Right renal pelvis (tissue), 4 donors: Measurements from ENCODE around the gene TMEM60. TPM values are rescaled to one million over a fixed set of nuclear protein-coding genes. Genes with fewer than 3 reads are reported as not detected.

Experiments
- DNase-seq, 4 donors: peaks; one replicate each; pipeline ENCODE4 v3.0.0-alpha.2; 2013; ENCODE audit warnings: low read depth in 4 of 4, low spot score in 3 of 4, missing footprints in 1 of 4
- polyA plus RNA-seq, 4 donors: library from polyadenylated mRNA; unstranded; fragments of 120-200 nt; gene quantifications; one replicate each; pipeline ENCODE4 v1.2.1, GENCODE V29; 2013; ENCODE audit not compliant: insufficient read length in 4 of 4

The TMEM60 gene
- polyA plus RNA-seq, 4 donors: 26.5 to 31.0 (median 30.2) TPM

- no peak for DNase-seq
Observed at GRCh38 chr7:77782383-77782782, 15.9 kb downstream of the TMEM60 start.

- DNase-seq: no peak
Observed at GRCh38 chr7:77778535-77778934, 19.7 kb downstream of the TMEM60 start.

DNA sequence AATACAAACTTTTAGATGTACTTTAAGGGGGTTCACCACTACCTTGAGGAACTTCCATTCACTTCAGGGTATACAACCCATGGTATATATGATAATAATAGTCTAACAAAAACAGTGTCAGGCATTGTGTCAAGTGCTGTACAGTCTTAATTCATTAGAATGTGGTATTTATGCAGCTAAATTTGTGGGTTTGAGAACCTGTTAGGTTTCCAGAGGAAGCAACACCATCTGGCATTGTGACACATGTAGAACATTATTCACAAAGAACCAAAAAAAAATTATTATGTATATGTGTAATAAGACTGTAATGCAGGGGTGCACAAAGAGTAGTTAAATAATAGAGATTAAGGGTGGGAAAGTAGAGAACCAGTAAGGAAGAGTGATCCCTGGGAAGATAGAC lies 26.3 kb downstream of the TMEM60 start:
- DNase-seq: no peak

GRCh38 chr7:77770316-77770715 lies 27.9 kb downstream of the TMEM60 start:
- DNase-seq: no peak

DNA sequence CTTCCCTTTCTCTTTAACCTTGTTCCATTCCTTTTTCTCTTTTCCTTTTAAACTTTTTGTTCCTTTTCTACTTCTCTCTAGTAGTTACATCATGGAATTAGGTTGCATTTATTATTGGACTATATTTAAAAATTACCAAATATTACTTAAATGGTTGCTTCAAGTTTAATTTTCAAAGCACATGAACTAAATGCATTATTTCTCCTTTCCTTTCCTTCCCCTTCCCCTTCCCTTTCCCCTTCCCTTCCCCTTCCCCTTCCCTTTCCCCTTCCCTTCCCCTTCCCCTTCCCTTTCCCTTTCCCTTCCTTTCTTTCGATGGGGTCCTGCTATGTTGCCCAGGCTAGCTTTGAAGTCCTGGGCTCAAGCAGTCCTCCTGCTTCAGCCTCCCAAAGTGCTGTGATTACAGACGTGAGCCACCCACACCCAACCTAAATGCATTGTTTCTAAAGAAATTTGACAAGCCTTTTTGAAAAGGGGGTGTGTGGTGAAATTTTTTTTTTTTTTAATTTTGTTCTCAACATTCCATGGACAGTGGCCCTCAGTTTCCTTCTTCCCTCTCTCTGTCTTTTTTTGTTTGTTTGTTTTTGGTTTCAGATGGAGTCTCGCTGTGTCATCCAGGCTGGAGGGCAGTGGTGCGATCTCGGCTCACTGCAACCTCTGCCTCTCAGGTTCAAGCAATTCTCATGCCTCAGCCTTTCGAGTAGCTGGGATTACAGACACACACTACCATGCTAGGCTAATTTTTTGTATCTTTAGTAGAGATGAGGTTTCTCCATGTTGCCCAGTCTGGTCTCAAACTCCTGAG lies 31.2 kb downstream of the TMEM60 start:
- DNase-seq: no peak

GRCh38 chr7:77765906-77766800 lies 32.1 kb downstream of the TMEM60 start:
- DNase-seq: peak in 2 of 4 donors; percentile 5 to 14

DNA sequence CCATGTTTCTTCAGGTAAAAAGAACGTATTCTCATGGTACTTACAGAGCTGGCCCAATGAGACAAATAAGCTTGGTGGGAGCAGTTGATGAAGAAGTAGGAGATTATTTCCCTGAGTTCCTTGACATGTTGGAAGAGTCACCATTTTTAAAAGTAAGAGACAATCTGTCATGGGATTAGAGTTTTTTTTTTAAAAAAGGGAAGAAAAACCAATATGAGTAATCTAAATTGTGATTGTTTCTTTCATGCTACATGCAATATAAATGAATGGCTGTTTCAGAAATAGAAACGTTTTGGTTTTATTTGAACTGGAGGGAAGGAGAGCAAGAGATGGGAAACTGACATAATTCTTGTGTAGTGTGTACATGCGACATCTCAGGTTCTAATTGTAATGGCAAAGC lies 32.8 kb downstream of the TMEM60 start:
- no peak for DNase-seq

- no peak for DNase-seq
Observed at GRCh38 chr7:77760809-77761453, 37.3 kb downstream of the TMEM60 start.

GRCh38 chr7:77759294-77759889 lies 38.8 kb downstream of the TMEM60 start:
- DNase-seq: peak; percentile 43 to 57 (median 52)

DNA sequence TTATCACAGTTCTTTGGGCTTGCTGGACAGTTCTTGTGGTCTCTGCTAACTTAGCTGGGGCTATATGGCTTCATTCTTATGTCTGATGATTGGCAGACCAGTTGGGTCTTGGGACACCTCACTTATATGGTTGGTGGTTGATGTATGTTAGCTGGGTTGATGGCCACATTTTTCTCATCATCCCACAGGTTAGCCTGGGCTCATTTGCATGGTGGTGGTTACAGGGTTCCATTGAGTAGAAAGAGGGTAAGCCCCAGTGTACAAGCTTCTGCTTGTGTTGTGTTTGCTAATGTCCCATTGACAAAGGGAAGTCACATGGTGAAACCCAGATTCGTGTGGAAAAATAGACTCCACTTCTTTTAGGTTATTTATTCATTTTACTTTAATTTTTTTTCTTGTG lies 40.6 kb downstream of the TMEM60 start:
- no peak for DNase-seq

- no peak for DNase-seq
Observed at GRCh38 chr7:77753173-77753572, 45.1 kb downstream of the TMEM60 start.

GRCh38 chr7:77752016-77752415 lies 46.2 kb downstream of the TMEM60 start:
- DNase-seq: no peak

GRCh38 chr7:77747718-77748117 lies 50.5 kb downstream of the TMEM60 start:
- no peak for DNase-seq

GRCh38 chr7:77747178-77747577 lies 51.1 kb downstream of the TMEM60 start:
- DNase-seq: no peak

DNA sequence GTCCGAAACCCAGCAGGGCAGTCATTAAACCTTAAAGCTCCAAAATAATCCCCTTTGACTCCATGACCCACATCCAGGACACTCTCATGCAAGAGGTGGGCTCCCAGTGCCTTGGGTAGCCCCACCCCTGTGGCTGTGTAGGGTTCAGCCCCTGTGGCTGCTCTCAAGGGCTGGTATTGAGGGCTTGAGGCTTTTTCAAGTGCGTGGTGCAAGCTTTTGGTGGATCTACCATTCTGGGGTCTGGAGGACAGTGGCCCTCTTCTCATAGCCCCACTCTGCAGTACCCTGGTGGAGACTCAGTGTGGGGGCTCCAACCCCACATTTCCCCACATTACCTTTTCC lies 51.4 kb downstream of the TMEM60 start:
- DNase-seq: no peak

DNA sequence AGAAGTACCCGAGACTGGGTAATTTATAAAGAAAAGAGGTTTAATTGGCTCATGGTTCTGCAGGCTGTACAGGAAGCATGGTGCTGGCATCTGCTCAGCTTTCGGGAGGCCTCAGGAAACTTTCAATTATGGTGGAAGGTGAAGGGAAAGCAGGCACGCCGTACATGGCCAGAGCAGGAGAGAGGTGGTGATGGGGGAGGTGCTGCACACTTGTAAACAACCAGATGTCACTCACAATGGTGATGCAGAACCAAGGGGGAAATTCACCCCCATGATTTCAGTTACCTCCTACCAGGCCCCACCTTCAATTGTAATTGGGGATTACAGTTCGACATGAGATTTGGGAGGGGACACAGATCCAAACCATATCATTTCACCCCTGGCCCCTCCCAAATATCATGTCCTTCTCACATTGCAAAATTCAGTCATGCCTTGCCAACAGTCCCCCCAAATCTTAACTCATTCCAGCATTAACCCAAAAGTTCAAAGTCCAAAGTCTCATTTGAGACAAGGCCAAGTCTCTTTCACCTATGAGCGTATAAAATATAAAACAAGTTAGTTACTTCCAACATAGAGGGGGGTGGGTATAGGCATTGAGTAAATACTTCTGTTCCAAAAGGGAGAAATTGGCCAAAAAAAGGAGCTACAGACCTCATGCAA lies 51.9 kb downstream of the TMEM60 start:
- DNase-seq: no peak

- DNase-seq: no peak
Observed at GRCh38 chr7:77745746-77746145, 52.5 kb downstream of the TMEM60 start.
